Adrenal gland (tissue), 12 donors: ENCODE results near the gene RAB30. TPM values are rescaled to one million over a fixed set of nuclear protein-coding genes. Genes with fewer than 3 reads are reported as not detected.

Experiments
- DNase-seq, 7 donors: peaks; one replicate each; pipeline ENCODE4 v3.0.0-alpha.2; 2019 to 2020
- H3K27ac ChIP-seq, 5 donors: fragments of 200-600 bp; sonication (generic) in 4 of 5; 1 replicate in 3 of 5; 2 replicates in 2 of 5; pipeline versions ENCODE4 v1.5.1 to v1.8.0; 2016 to 2020; ENCODE audit warnings: mild to moderate bottlenecking in 1 of 5
- H3K27me3 ChIP-seq: fragments of 200-600 bp; 2 replicates; pipeline ENCODE4 v1.8.0; 2021
- H3K36me3 ChIP-seq, 2 donors: fragments of 200-600 bp; replicated peaks in 1 of 2; 1 replicate in 1 of 2; 2 replicates in 1 of 2; pipeline versions ENCODE4 v1.5.1 to v1.8.0; 2018 to 2022
- H3K4me1 ChIP-seq, 2 donors: fragments of 200-600 bp; replicated peaks in 1 of 2; 1 replicate in 1 of 2; 2 replicates in 1 of 2; pipeline versions ENCODE4 v1.5.1 to v1.8.0; 2018 to 2021
- H3K4me3 ChIP-seq, 4 donors: fragments of 200-600 bp; sonication (generic) in 3 of 4; one replicate each; pipeline ENCODE4 v1.5.1; 2016 to 2018
- H3K9me3 ChIP-seq, 3 donors: fragments of 200-600 bp; sonication (generic) in 1 of 3; replicated peaks in 1 of 3; 1 replicate in 2 of 3; 2 replicates in 1 of 3; pipeline versions ENCODE4 v1.5.1 to v1.8.0; 2016 to 2021
- CTCF ChIP-seq, 6 experiments: fragments of 450-650 bp in 4 of 6; fragments of 200-600 bp in 2 of 6; sonication (generic) in 1 of 6; IDR thresholded peaks; 1 replicate in 5 of 6; 2 replicates in 1 of 6; pipeline versions ENCODE4 v1.5.1 to v1.8.0; 2016 to 2021; ENCODE audit warnings: antibody characterized with exemption in 6 of 6, mild to moderate bottlenecking in 2 of 6, moderate library complexity in 1 of 6
- POLR2A ChIP-seq, 2 donors: fragments of 450-650 bp; IDR thresholded peaks; one replicate each; pipeline ENCODE4 v1.6.1; 2017; ENCODE audit warnings: antibody characterized with exemption in 2 of 2, mild to moderate bottlenecking in 2 of 2, moderate library complexity in 1 of 2
- whole genome bisulfite sequencing, 4 donors: extraction: QIAGEN DNeasy Blood & Tissue Kit in 2 of 4; methylation state at CpG; one replicate each; pipeline versions ENCODE4 v1.1.5 to v1.1.7; 2013 to 2017; 5-methylcytosine and 5-hydroxymethylcytosine counted together
- intact Hi-C, 2 donors: fragments of 100-400 bp; cut with DNase I; formaldehyde crosslinking; loops; one replicate each; pipeline versions ENCODE4 v1.14.1 to v1.15.0; 2022 to 2023
- polyA plus RNA-seq, 3 donors: library from polyadenylated mRNA; stranded (reverse); fragments of 200-250 nt in 2 of 3; fragments of 350-450 nt in 1 of 3; fragmentation: Illumina TruSeq in 1 of 3; extraction: RNeasy Lipid Tissue Mini Kit (QIAGEN cat#74804) in 1 of 3; gene quantifications; one replicate each; pipeline ENCODE4 v1.2.3, GENCODE V29; 2013 to 2014
- total RNA-seq, 9 donors: library from RNA; depleted of rRNA in 4 of 9; stranded (reverse); fragments of >200 nt in 4 of 9; fragments of 120-200 nt in 1 of 9; fragmentation: NEBNext Ultra II Directional in 1 of 9; extraction: Animal tissue kit (Norgen Biotek cat#: 25700) in 1 of 9; gene quantifications; one replicate each; pipeline versions ENCODE4 v1.1.0 to v1.2.4, GENCODE V29; 2013 to 2023
- donor health status: healthy with polysubstance abuse.
- donor health status: Bipolar disorder and iron deficiency.
- donor health status: DM: yes; HTN: yes; CAD: no.
- donor health status: DM: no; HTN: no; CAD: no.
- donor health status: DM: no; HTN: no; CAD: no.
- donor health status: DM: yes; HTN: yes; CAD: no.

Gene RAB30
- total and polyA plus RNA-seq, 12 donors, result 5.1 to 69.4 (median 41.7) TPM

- WGBS, 4 donors, result 19 to 44% (median 29%) methylated on average over 1 of the region's 1 CpG
Observed at GRCh38 chr11:83078269-83078668, 6.6 kb upstream of the RAB30 start.

GRCh38 chr11:83073884-83074283, 2.2 kb upstream of the RAB30 start:
- Histone ChIP-seq H3K4me3 (no peak overlapping the region), H3K9me3 (no peaks in the 10 kb centered on the region), H3K4me1 (peaks cover 20 to 47% of the 10 kb centered on the region in 2 donors), H3K27me3 (no peaks in the 10 kb centered on the region), H3K27ac (no peak overlapping the region), H3K36me3 (peaks cover 0 to 16% of the 10 kb centered on the region in 2 donors)
- TF ChIP-seq POLR2A (IDR thresholded peaks at IDR 0.05) (no peak), CTCF (IDR thresholded peaks at IDR 0.05) (no peak)
- no peak for DNase-seq
- intact Hi-C loops, result loop anchor here in 1 of 2 donors (10.0 kb wide), 1 partner anchor 169 kb away; the partner anchor contains the start of genes DDIAS and PRCP

More at GRCh38 chr11:83078269-83078668, 6.6 kb upstream of the RAB30 start:
- no peak overlapping the region for H3K27ac ChIP-seq
- H3K36me3 ChIP-seq, result peaks cover 0 to 16% of the 10 kb centered on the region in 2 donors
- no peaks in the 10 kb centered on the region for H3K9me3 ChIP-seq
- H3K4me1 ChIP-seq, result peaks cover 0 to 26% of the 10 kb centered on the region in 2 donors
- H3K27me3 ChIP-seq, result no peaks in the 10 kb centered on the region
- TF ChIP-seq CTCF (IDR thresholded peaks at IDR 0.05) (no peak), POLR2A (IDR thresholded peaks at IDR 0.05) (no peak)
- intact Hi-C loops, result loop anchor here in 1 of 2 donors (10.0 kb wide), 1 partner anchor 173 kb away; the partner anchor contains the start of genes DDIAS and PRCP
- H3K4me3 ChIP-seq, result no peak overlapping the region
- no peak for DNase-seq

GRCh38 chr11:83073258-83073657, 1.6 kb upstream of the RAB30 start:
- H3K4me3 ChIP-seq, result peak overlapping the region in 1 of 4 donors; percentile 89
- WGBS, 4 donors, result 59 to 87% (median 82%) methylated on average over 1 of the region's 1 CpG
- H3K27me3 ChIP-seq, result no peaks in the 10 kb centered on the region
- no peaks in the 10 kb centered on the region for H3K9me3 ChIP-seq
- H3K27ac ChIP-seq, result peak overlapping the region in 1 of 5 donors; percentile 95
- peaks cover 20 to 43% of the 10 kb centered on the region in 2 donors for H3K4me1 ChIP-seq
- intact Hi-C loops, result loop anchor here in 1 of 2 donors (10.0 kb wide), 1 partner anchor 168 kb away; the partner anchor contains the start of genes DDIAS and PRCP
- no peak for DNase-seq
- peaks cover 0 to 16% of the 10 kb centered on the region in 2 donors for H3K36me3 ChIP-seq
- TF ChIP-seq POLR2A (IDR thresholded peaks at IDR 0.05) (no peak), CTCF (IDR thresholded peaks at IDR 0.05) (no peak)

DNA sequence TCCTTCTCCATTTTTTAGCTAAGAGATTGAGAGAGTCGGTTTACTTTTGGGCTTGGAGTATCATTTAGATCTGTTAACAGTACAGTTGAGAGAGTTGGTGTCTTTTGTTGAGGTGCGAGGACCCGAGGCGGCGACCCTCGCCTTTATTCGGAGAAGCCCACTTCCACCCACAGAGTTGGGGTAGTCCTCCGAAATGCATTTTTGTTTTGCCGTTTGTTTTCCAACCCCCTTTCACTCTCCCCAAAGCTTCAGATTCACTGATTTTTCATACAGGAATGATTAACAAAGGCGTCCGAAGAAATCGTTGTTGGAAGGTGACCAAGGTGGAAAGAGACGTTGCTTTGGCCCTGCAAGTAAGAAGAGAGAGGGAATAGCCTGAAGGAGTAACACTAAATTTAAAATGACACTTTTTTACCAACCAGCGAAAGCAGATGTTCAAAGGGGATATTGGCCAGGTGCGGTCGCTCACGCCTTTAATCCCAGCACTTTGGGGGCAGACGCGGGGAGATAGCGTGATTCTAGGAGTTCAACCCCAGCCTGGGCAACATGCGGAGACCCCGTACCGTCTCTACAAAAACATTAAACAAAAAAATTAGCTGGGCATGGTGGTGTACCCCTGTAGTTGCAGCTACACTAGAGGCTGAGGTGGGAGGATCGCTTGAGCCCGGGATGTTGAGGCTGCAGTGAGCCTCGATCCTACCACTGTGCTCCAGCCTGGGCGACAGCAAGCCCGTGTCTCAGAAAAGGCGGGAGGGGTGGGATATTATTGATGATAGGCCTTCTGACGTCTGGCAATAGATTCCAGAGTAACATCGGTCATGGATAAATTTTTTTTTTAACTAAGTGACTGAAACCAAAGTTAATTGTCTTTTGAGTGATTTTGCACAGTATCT, 899 bp upstream of the RAB30 start:
- Histone ChIP-seq H3K36me3 (peaks cover 0 to 16% of the 10 kb centered on the region in 2 donors), H3K4me1 (peaks cover 20 to 37% of the 10 kb centered on the region in 2 donors), H3K4me3 (peak overlapping the region; percentile 44 to 89 (median 82)), H3K27me3 (no peaks in the 10 kb centered on the region), H3K9me3 (no peaks in the 10 kb centered on the region), H3K27ac (peak overlapping the region; percentile 61 to 98 (median 94))
- DNase-seq, result no peak
- WGBS, 4 donors, result 13 to 15% (median 14%) methylated on average over 25 to 31 of the region's 31 CpGs
- intact Hi-C loops, result loop anchor here in 1 of 2 donors (10.0 kb wide), 1 partner anchor 168 kb away; the partner anchor contains the start of genes DDIAS and PRCP
- no peak for TF ChIP-seq POLR2A (IDR thresholded peaks at IDR 0.05)
